Right renal pelvis (tissue), 4 donors: Measurements from ENCODE around the gene LEPROT. TPM values are rescaled to one million over a fixed set of nuclear protein-coding genes. Genes with fewer than 3 reads are reported as not detected.
"Not testable (repeated sequence)": the region's sequence is repeated elsewhere in the genome, so short reads cannot be mapped to it uniquely, and the experiment has no call there.

ENCODE experiments used
- DNase-seq, 4 donors: peaks; one replicate each; pipeline ENCODE4 v3.0.0-alpha.2; 2013; ENCODE audit warnings: low read depth in 4 of 4, low spot score in 3 of 4, missing footprints in 1 of 4
- polyA plus RNA-seq, 4 donors: library from polyadenylated mRNA; unstranded; fragments of 120-200 nt; gene quantifications; one replicate each; pipeline ENCODE4 v1.2.1, GENCODE V29; 2013; ENCODE audit not compliant: insufficient read length in 4 of 4

The LEPROT gene, protein sequence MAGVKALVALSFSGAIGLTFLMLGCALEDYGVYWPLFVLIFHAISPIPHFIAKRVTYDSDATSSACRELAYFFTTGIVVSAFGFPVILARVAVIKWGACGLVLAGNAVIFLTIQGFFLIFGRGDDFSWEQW
- 100 to 1,000 TPM; 149 to 187 (median 179) TPM for polyA plus RNA-seq

DNA sequence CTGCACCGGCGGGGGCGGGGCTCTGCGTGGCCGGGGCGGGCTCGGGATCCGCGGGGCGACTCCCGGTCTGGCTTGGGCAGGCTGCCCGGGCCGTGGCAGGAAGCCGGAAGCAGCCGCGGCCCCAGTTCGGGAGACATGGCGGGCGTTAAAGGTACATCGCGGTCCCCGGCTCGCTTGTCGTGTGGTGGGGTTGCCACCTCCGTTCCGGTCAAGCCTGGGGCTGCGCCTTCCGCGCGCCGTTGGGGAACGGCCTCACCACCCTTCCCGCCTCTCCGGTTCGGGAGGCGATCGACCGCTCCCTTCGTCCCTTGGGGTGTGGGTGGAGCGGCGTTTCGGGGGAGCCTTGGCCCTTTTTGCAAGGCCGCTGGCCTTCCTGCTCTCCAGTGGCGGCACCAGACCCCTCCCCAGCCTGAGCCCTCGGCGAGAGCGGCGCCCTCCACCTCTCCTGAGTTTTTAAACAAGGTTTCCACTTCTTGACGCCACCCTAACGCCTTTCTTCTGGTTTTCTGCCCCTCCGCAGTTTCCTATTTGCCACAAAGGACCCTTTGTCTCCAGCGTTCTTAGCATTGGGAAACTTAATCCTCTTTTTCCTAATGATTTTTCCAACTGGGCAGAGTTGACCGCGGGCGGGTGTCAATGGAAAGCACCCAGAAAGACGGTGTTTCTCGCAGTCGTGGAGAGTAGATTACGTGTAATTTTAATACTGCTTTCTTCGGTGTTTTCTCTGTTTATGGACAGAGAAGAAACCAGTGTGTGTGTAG lies at the start of gene LEPROT, which contains the start of gene LEPR:
LEPROT (plus strand) TSS at position 79 of the 761 bp plus-strand sequence; CDS start at position 136, 57 bp downstream.
LEPR (plus strand) TSS at position 79 of the 761 bp plus-strand sequence. CDS start 144,898 bp downstream, outside the sequence.
- peak in 2 of 4 donors; percentile 16 to 78 for DNase-seq

DNA sequence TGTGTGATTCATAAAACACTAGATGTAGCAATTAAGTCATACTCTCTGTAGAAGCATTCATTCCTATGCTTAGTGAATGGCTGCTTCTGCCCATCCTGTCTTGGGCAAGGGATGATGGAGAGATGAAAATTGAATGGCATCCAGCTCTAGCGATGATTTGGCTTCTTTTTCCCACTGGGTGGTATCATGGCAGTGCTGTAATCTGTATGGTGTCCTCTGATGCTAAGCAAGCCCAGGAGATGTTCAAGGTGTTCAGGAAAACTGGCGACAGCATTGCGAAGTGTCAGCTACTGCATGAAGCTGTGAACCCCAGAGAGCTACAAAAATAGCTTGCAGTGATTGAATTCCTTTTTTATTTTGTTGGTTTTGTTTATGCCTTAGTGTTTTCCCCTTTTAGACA lies 48.9 kb upstream of the LEPROT start:
- DNase-seq: no peak

DNA sequence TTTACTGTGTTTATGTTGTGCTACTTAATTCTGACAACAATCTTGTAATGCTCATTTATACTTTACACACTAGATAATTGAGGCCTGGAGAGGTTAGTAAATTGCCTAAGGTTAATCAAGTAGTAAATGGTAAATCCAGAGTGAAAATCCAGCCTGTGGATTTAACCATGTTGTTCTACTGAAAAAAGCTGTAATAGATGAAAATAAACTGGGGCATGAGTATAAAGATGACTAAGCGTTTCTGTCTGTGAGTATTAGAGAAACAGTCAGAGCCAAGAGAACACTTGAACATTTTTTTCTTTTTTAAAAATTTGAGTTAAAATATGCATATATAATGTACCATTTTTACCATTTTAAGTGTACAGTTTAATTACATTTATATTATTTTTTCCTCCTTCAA lies 47.9 kb upstream of the LEPROT start:
- no peak for DNase-seq

DNA sequence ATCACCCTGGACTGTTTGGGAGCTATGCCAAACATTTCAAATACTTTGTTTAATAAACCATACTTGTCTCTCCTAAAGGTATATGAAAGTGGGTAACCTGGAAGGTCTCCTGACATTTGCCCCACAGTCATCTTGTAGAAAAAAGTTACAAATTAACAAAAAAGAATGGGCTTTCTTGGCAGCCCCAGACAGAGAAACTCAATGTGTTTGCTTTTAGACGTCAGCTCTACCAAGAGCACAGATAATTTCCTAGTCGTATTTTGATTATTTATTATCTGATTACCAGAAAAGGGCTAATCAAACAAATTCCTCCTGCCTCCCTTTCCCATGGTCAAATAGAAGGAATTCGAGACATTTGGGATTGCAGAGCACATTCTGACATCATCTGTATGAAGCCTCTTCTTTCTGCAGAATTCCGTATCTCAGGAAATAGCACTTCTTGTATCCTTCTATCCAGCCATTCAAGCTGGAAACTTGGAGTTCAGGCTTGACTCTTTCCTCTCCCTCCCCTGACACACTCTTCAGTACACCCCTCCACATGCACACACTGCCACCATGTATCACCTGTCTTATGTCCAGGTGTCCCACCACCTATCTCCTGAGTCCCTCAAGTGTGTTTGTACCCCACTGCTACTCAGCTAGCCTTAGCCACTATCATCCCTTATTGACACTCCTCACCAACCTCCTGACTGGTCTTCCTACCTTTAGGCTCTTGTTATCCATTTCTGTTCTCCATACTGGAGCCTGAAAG lies 42.8 kb upstream of the LEPROT start:
- no peak for DNase-seq

DNA sequence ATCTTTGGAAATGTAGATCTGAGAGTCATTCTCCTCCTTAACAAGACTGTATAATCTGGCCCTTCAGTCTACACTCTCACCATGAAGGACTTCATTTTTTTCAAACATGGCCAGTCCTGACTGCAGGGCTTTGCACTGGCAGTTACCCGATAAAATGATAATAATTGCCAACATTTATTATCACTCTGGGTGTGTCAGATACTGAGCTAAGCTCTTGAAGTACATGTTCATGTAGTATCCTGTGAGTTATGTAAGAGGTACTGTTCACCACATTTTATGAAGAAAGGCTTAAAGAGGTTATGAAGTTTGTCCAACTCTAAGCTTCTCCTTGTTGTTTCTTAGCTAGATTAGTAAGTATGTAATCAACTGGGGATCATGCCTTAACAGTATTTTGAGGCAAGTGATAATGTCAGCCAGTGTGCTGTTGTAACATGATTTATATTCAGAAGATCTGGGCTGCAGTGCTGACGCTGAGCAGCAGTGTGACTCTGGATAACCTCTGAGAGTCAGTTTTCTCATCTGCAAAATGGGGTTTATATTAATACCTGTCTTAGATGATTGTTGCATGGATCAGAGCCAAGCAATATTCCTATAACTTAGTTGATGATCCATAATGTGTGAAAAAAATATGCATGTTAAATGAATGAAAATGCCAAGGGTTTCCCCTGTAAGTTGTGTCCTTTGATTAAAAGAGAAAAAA lies 42.1 kb upstream of the LEPROT start:
- DNase-seq: no peak

DNA sequence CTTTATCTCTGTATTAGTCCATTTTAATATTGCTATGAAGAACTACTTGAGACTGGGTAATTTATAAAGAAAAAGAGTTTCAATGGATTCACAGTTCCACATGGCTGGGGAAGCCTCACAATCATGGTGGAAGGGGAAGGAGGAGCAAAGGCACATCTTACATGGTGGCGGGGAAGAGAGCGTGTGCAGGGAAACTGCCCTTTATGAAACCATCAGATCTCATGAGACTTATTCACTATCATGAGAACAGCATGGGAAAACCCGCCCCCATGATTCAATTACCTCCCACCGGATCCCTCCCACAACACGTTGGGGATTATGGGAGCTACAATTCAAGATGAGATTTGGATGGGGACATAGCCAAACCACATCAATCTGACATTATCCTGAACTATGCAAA lies 36.0 kb upstream of the LEPROT start:
- DNase-seq: not testable (repeated sequence)

DNA sequence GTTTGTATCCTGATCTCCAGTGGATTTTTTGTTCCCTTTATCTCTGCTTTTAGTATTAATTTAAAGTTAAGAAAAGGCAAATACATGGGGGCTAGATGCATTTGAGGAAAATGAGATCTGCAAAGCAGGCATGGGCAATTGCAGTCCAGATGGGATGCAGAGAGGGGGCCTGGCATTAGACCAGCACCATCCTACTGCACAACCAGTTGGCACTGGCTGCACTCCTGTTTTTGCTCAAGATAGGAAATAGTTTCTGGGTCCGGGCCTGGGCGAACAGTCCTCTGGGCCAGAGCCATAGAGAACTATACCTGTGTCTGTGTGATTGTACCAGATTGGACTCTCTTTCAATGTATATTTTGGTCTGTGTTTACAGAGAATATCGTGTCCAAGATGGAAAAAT lies 34.0 kb upstream of the LEPROT start:
- DNase-seq: no peak

DNA sequence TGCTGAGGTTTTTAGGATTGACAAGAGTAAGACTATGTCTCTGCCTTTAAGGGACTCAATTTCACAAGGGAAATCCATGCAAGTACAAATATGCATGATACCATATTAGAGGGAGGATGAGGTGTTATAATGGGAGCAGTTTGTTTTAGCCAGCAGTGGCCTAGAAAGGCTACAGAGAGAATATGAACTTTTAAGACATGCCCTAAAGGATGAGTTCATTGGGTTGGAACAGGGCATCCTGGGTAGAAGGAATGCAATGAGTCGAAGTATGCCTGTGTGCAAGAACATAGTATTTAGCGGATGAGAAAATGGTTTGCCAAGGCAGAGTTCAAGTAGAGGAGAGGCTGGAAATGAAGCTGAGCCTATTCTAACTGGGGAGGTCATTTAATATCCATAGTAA lies 32.6 kb upstream of the LEPROT start:
- DNase-seq: no peak

DNA sequence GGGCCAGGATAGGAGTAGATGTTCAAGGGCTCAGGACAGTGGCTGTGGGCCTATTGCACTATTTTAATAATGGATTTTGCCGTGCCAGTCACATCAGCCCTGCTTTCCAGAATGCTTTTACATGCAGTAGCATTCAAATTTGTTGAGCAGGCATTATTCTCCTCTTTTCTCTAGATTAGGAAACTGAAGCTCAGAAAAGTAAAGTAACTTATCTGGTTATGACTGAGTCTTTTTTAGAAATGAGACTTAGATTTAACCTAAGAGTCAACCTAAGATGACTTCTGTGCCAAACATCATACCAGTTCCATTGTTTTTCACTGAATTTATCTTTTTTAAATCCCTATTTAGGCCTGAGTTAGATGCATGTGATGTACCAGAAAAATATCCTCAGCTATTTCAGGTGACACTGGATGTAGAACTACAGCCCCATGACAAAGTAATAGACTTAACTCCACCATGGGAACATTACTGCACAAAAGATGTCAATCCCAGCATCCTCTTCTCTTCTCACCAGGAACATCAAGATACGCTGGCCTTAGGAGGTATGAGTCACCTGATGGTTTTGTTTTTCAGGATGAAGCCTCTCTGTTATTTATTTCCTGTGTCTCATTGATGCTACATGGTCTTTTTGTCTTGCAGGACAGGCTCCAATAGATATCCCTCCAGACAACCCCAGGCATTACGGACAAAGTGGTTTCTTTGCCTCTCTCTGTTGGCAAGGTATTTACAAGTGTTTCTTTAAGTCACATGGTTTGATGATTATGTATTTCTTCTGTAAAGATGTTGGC lies 31.4 kb upstream of the LEPROT start:
- no peak for DNase-seq

DNA sequence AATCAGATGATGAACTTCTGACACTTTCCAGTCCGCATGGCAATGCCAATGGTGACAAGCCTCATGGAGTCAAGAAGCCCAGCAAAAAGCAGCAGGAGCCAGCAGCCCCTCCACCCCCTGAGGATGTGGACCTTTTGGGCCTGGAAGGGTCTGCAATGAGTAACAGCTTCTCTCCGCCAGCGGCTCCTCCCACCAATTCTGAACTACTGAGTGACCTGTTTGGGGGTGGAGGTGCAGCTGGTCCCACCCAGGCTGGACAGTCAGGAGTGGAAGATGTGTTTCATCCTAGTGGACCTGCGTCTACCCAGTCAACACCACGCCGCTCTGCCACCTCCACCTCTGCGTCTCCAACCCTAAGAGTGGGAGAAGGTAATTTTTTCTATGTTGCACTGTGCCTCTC lies 28.0 kb upstream of the LEPROT start:
- DNase-seq: no peak

DNA sequence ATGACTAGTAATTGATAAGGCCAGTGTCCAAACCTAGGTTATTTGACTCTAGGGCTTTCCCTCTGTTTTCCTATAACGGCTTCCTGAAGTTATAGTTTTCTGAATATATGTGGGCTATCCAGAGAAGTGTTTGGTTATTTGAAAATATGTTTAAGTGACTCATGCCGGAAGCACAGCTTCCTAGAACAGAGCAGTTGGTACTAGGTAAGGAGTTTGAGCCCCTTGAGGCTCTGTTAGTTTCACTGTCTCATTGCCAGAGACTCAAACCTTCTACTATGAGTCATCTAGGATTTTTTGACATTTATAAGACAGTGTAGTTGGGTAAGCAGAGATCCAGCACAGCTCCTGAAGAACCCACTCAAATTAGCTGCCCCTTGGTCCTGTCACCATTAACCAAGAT lies 27.1 kb upstream of the LEPROT start:
- DNase-seq: no peak

DNA sequence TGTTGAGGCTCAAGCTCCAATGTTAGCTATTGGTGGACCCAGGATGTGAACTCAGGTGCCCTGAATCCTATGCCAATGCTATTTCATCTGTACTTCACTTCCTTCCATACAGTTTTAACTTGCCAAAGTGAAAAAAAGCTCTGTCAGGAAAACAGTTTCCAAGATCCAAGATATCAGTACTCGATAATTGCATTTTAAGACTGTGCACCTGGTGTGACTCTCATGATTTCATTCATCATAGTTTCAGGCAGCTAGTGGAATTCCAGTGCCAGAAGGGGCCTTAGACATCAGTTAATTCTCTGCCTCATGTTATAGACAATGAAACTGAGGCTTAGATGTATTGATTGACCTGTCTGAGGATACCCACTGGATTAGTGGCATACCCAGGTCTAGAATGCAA lies 26.5 kb upstream of the LEPROT start:
- DNase-seq: no peak

DNA sequence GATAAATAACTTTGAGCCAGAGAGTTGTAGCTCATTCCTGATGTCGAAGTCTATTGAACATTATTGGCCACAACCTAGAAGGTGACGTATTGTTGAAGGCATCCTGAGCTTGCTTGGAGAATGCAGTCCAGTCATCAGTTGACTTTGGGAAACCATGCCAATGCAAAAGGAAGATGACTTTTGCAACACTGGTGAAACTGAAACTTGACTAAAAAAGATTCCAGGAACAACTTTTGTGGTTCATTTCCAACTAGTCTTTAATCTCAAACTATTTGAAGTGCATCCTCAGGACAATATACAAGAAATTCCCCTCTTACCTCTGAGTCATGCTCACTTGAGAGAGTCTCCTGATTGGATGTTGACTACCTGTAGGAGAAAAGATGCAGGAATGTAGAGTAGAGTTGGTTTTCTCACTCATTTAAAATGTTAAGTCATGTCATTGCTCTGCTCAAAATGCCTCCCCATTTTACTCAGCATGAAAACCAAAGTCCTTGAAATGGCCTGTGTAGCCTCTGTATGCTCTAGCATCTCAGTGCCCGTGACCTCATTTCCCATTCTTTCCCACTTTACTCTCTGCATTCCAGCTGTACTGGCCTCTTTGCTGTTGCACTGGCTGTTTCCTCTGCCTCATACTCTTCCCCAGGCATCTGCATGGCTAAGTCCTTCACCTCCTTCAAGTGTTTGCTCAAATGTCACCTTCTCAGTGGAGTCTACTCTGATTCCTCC lies 24.4 kb upstream of the LEPROT start:
- no peak for DNase-seq

DNA sequence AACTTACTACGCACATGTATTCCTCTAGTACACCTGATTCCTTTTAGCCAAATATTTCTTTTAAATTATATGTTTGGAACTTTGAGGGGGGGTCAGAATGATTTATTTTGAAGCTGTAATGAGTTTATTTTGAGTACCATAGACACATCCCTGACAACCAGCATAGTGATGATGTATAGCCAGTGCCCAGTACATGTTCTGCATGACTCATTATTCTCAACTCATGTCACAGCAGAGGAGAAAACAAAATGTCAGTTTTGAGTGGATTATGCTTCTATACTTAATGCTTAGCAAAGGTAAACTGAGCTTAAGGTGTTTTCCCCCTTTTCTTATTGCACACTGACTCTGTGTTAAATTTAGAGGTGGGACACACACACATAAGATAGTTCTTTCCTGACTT lies 22.4 kb upstream of the LEPROT start:
- no peak for DNase-seq

DNA sequence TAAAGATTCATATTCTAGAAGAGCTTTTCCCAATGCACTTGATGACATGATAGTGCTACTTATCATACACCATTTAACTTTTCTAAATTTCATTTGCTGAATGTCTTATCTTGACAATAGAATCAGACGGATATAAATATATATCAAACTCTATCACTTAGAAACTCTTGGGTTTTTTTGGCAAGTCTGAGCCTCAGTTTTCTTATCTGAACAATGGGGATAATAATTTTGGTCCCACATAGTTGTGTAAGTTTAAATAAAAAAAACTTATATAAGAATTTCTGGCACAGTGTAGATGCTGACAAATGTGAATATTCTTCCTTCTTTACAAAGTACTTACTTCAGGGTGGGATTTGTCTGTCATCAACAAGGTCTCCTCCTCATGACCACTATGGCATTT lies 21.5 kb upstream of the LEPROT start:
- DNase-seq: no peak

DNA sequence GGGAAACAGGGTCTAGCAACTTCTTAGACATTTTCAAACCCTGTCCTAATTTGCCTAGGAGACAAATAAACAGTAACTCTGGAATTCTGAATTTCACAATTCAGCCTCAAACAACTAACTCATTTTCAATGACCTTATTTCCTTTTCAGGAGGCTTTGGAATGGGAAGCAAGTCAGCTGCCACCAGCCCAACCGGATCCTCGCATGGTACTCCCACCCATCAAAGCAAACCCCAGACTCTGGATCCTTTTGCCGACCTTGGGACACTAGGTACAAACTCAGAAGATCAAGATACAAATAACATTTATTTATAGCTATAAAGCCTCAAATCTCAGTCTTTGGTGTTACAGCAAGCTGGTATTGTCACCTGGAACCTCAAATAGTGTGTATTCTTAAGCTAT lies 18.9 kb upstream of the LEPROT start:
- DNase-seq: no peak

DNA sequence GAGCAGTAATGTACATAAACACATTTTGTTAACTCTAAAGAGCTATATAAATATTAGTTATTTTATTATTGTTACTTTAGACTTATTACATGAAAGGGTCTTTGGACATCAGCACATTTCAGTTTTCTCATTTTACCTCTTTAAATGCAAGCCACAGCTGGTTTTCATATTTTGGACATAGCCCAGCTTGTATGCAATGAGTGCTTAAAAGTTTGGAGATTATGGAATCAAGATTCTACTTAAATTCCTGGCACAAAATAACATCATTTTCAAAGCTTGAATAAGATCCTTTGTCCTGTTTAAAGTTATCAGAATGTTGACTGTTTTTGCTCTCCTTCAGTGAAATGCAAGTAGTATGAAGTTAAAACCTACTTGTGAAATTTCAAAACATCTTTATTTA lies 15.5 kb upstream of the LEPROT start:
- DNase-seq: no peak

DNA sequence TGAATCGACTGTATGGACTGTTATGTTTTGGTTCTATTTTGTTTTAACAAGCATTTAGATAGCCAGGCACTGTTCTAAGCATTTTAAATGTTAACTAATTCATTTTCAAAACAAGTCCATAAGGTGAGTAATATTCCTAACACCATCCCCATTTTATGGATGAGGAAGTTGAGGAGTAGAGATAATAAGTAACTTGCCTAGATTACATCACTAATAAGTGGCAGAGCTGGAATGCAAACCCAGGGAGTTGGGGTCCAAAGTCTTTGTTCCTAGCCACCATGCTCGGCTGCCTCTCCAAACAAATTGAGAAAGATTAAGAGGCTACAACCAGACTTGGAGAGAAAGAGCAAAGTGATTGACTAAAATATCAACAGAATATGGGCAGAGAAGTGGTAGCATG lies 12.6 kb upstream of the LEPROT start:
- DNase-seq: no peak

DNA sequence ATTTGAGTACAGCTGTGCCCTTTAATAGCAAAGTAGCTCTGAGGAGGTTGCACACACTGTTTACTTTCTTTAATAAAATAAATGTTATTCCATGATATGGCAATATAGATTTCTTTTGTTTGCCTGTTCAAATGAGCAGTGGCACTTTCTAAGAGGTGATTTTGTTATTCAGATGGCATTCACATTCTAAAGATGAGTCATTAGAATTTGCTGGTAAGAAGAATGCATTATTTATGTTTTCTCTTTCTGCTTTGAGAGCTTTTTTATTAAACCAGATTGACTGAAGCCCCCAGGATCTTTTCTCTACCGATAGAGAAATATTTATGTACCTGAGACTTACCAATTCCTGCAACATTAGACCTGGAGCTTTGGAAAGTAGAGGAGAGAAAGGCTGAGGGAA lies 11.2 kb upstream of the LEPROT start:
- no peak for DNase-seq
